HUES6 (cell line): ENCODE data around the gene UQCRQ.

Source experiments
- H3K27ac ChIP-seq: 2 replicates; pipeline ENCODE4 v1.7.0; 2013; ENCODE audit warnings: low read depth, mild to moderate bottlenecking, low read length, inconsistent platforms
- H3K27me3 ChIP-seq: 2 replicates; pipeline ENCODE4 v1.6.1; 2013; ENCODE audit warnings: low read length; ENCODE audit not compliant: control insufficient read depth, insufficient read depth
- H3K36me3 ChIP-seq: 2 replicates; pipeline ENCODE4 v1.6.1; 2013; ENCODE audit warnings: low read length; ENCODE audit not compliant: control insufficient read depth, insufficient read depth
- H3K4me1 ChIP-seq: 2 replicates; pipeline ENCODE4 v1.6.1; 2013; ENCODE audit warnings: low read length; ENCODE audit not compliant: control insufficient read depth, insufficient read depth
- H3K4me3 ChIP-seq: 2 replicates; pipeline ENCODE4 v1.5.1; 2013; ENCODE audit warnings: low read depth, low read length
- H3K9ac ChIP-seq: one replicate; pipeline ENCODE4 v1.6.1; 2013; ENCODE audit warnings: mild to moderate bottlenecking, low read length
- H3K9me3 ChIP-seq: 2 replicates; pipeline ENCODE4 v1.6.1; 2013; ENCODE audit warnings: low read depth, low read length; ENCODE audit not compliant: control insufficient read depth, insufficient read depth

UQCRQ gene

GRCh38 chr5:132836852-132837251 lies 29.6 kb upstream of the UQCRQ start:
- Histone ChIP-seq H3K9me3 (no peaks in the 10 kb centered on the region), H3K4me1 (peaks cover 9% of the 10 kb centered on the region), H3K9ac (no peak overlapping the region), H3K4me3 (no peak overlapping the region), H3K27ac (no peak overlapping the region), H3K36me3 (no peaks in the 10 kb centered on the region), H3K27me3 (peaks cover 5% of the 10 kb centered on the region; the same call in 1 of the 2 replicates)

GRCh38 chr5:132837868-132838267 lies 28.6 kb upstream of the UQCRQ start:
- no peaks in the 10 kb centered on the region for H3K9me3 ChIP-seq
- H3K9ac ChIP-seq = no peak overlapping the region

GRCh38 chr5:132838516-132839282 lies 27.7 kb upstream of the UQCRQ start:
- H3K36me3 ChIP-seq = no peaks in the 10 kb centered on the region
- H3K9me3 ChIP-seq = no peaks in the 10 kb centered on the region
- no peak overlapping the region for H3K27ac ChIP-seq
- no peak overlapping the region for H3K9ac ChIP-seq
- H3K4me1 ChIP-seq = peaks cover 9% of the 10 kb centered on the region
- H3K4me3 ChIP-seq = no peak overlapping the region
- H3K27me3 ChIP-seq = no peaks in the 10 kb centered on the region

More at GRCh38 chr5:132837868-132838267, 28.6 kb upstream of the UQCRQ start:
- Histone ChIP-seq H3K4me1 (peaks cover 9% of the 10 kb centered on the region), H3K27me3 (peaks cover 5% of the 10 kb centered on the region; the same call in 1 of the 2 replicates), H3K27ac (no peak overlapping the region), H3K4me3 (no peak overlapping the region), H3K36me3 (no peaks in the 10 kb centered on the region)

GRCh38 chr5:132839426-132840301 lies 26.8 kb upstream of the UQCRQ start:
- H3K9ac ChIP-seq = no peak overlapping the region
- peaks cover 9% of the 10 kb centered on the region for H3K4me1 ChIP-seq
- no peaks in the 10 kb centered on the region for H3K9me3 ChIP-seq
- H3K27me3 ChIP-seq = no peaks in the 10 kb centered on the region
- H3K27ac ChIP-seq = no peak overlapping the region
- H3K4me3 ChIP-seq = no peak overlapping the region
- no peaks in the 10 kb centered on the region for H3K36me3 ChIP-seq

- Histone ChIP-seq H3K27me3 (no peaks in the 10 kb centered on the region), H3K4me3 (no peak overlapping the region), H3K36me3 (no peaks in the 10 kb centered on the region), H3K9me3 (no peaks in the 10 kb centered on the region), H3K27ac (no peak overlapping the region), H3K9ac (no peak overlapping the region), H3K4me1 (peaks cover 9% of the 10 kb centered on the region)
Measured at GRCh38 chr5:132840313-132840712, 26.1 kb upstream of the UQCRQ start.

- Histone ChIP-seq H3K9me3 (no peaks in the 10 kb centered on the region), H3K36me3 (no peaks in the 10 kb centered on the region), H3K4me3 (no peak overlapping the region), H3K27ac (no peak overlapping the region), H3K9ac (no peak overlapping the region), H3K4me1 (peaks cover 9% of the 10 kb centered on the region), H3K27me3 (no peaks in the 10 kb centered on the region)
Measured at GRCh38 chr5:132840896-132841295, 25.5 kb upstream of the UQCRQ start.

GRCh38 chr5:132841305-132841704 lies 25.1 kb upstream of the UQCRQ start:
- Histone ChIP-seq H3K9ac (no peak overlapping the region), H3K27ac (no peak overlapping the region), H3K4me1 (peaks cover 9% of the 10 kb centered on the region), H3K4me3 (no peak overlapping the region), H3K36me3 (no peaks in the 10 kb centered on the region), H3K9me3 (no peaks in the 10 kb centered on the region), H3K27me3 (no peaks in the 10 kb centered on the region)

GRCh38 chr5:132848270-132848669 lies 18.2 kb upstream of the UQCRQ start:
- H3K36me3 ChIP-seq = no peaks in the 10 kb centered on the region
- no peaks in the 10 kb centered on the region for H3K27me3 ChIP-seq
- no peaks in the 10 kb centered on the region for H3K4me1 ChIP-seq
- H3K4me3 ChIP-seq = no peak overlapping the region
- H3K9me3 ChIP-seq = no peaks in the 10 kb centered on the region
- no peak overlapping the region for H3K27ac ChIP-seq
- no peak overlapping the region for H3K9ac ChIP-seq

- H3K4me3 ChIP-seq = no peak overlapping the region
- no peaks in the 10 kb centered on the region for H3K9me3 ChIP-seq
- peaks cover 2% of the 10 kb centered on the region for H3K4me1 ChIP-seq
- no peak overlapping the region for H3K27ac ChIP-seq
- no peaks in the 10 kb centered on the region for H3K36me3 ChIP-seq
- H3K27me3 ChIP-seq = no peaks in the 10 kb centered on the region
- H3K9ac ChIP-seq = no peak overlapping the region
Measured at GRCh38 chr5:132849347-132849746, 17.1 kb upstream of the UQCRQ start.

GRCh38 chr5:132850066-132850465 lies 16.4 kb upstream of the UQCRQ start:
- Histone ChIP-seq H3K27ac (no peak overlapping the region), H3K36me3 (no peaks in the 10 kb centered on the region), H3K4me1 (peaks cover 6% of the 10 kb centered on the region), H3K9ac (no peak overlapping the region), H3K27me3 (no peaks in the 10 kb centered on the region), H3K4me3 (no peak overlapping the region), H3K9me3 (no peaks in the 10 kb centered on the region)

GRCh38 chr5:132853323-132853722 lies 13.1 kb upstream of the UQCRQ start:
- H3K4me1 ChIP-seq = peaks cover 6% of the 10 kb centered on the region
- H3K4me3 ChIP-seq = no peak overlapping the region
- H3K27me3 ChIP-seq = no peaks in the 10 kb centered on the region
- no peak overlapping the region for H3K9ac ChIP-seq
- no peaks in the 10 kb centered on the region for H3K36me3 ChIP-seq
- no peaks in the 10 kb centered on the region for H3K9me3 ChIP-seq
- H3K27ac ChIP-seq = no peak overlapping the region
